Measurements from ENCODE around the gene KIF19. TPM values are rescaled to one million over a fixed set of nuclear protein-coding genes. Genes with fewer than 3 reads are reported as not detected.
A peak's percentile ranks its signal among the peaks of the same experiment; 100 is the strongest.

The KIF19 gene
- polyA plus RNA-seq, 1 experiment = not detected

- CTCF ChIA-PET = interaction anchor here (1.4 to 1.8 kb wide), 2 partner anchors 11 to 100 kb away, joined by 3 to 8 read pairs; partner anchors contain the start of gene GPR142
- no peak for DNase-seq (ENCODE audit: low read depth)
- TF ChIP-seq, protein P1, sequence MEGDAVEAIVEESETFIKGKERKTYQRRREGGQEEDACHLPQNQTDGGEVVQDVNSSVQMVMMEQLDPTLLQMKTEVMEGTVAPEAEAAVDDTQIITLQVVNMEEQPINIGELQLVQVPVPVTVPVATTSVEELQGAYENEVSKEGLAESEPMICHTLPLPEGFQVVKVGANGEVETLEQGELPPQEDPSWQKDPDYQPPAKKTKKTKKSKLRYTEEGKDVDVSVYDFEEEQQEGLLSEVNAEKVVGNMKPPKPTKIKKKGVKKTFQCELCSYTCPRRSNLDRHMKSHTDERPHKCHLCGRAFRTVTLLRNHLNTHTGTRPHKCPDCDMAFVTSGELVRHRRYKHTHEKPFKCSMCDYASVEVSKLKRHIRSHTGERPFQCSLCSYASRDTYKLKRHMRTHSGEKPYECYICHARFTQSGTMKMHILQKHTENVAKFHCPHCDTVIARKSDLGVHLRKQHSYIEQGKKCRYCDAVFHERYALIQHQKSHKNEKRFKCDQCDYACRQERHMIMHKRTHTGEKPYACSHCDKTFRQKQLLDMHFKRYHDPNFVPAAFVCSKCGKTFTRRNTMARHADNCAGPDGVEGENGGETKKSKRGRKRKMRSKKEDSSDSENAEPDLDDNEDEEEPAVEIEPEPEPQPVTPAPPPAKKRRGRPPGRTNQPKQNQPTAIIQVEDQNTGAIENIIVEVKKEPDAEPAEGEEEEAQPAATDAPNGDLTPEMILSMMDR (IDR thresholded peaks at IDR 0.05; ENCODE audit: insufficient read depth, low read depth, low read length) = no peak
- H3K27me3 ChIP-seq (ENCODE audit: control insufficient read depth, insufficient read depth, low read length) = peaks cover 6% of the 10 kb centered on the region
- POLR2A ChIA-PET = no interaction called here
- no peaks in the 10 kb centered on the region for H3K36me3 ChIP-seq (ENCODE audit: control insufficient read depth, insufficient read depth, low read length)
- no peak overlapping the region for H3K4me3 ChIP-seq (ENCODE audit: low read depth, low read length)
Measured at GRCh38 chr17:74357466-74357809, 31.4 kb downstream of the KIF19 start.

GRCh38 chr17:74358697-74359096 is 32.7 kb downstream of the KIF19 start:
- DNase-seq (ENCODE audit: low read depth) = no peak
- Histone ChIP-seq H3K27me3 (ENCODE audit: control insufficient read depth, insufficient read depth, low read length) (peaks cover 6% of the 10 kb centered on the region), H3K4me3 (ENCODE audit: low read depth, low read length) (no peak overlapping the region), H3K36me3 (ENCODE audit: control insufficient read depth, insufficient read depth, low read length) (no peaks in the 10 kb centered on the region)
- ChIA-PET CTCF (interaction anchor here (1.6 kb wide), 1 partner anchor 9 kb away, joined by 8 read pairs; the partner anchor contains the start of gene GPR142), POLR2A (no interaction called here)
- TF ChIP-seq, protein P1 (IDR thresholded peaks at IDR 0.05; ENCODE audit: insufficient read depth, low read depth, low read length) = no peak

DNA sequence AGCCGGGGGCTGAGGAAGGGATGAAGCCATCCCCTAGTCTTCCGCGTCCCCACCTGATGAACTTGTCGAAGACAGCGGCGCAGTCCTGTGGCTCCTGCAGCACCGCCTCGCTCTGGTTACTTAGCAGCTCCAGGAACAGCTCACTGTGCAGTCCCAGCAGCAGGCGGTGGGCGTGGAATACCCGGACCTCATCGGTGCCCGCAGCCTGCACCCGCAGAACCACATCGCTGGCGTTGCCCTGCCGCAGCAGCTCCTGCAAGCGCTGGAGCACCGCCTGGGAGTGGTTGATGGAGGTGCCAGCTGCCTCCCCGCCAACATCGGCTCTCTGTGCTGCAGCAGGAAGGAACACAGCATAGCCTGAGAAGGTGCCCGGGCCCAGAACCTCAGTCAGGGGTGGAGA is 33.9 kb downstream of the KIF19 start:
- ChIA-PET POLR2A (no interaction called here), CTCF (interaction anchor here (1.6 kb wide), 1 partner anchor 8 kb away, joined by 8 read pairs; the partner anchor contains the start of gene GPR142)
- DNase-seq (ENCODE audit: low read depth) = no peak
- Histone ChIP-seq H3K36me3 (ENCODE audit: control insufficient read depth, insufficient read depth, low read length) (no peaks in the 10 kb centered on the region), H3K27me3 (ENCODE audit: control insufficient read depth, insufficient read depth, low read length) (peaks cover 6% of the 10 kb centered on the region), H3K4me3 (ENCODE audit: low read depth, low read length) (no peak overlapping the region)
- TF ChIP-seq, protein P1 (IDR thresholded peaks at IDR 0.05; ENCODE audit: insufficient read depth, low read depth, low read length) = no peak

GRCh38 chr17:74360899-74361229 is 34.8 kb downstream of the KIF19 start:
- POLR2A ChIA-PET = no interaction called here
- CTCF ChIA-PET = interaction anchor here (0.7 to 2.4 kb wide), 4 partner anchors 16 to 150 kb away, joined by 3 to 8 read pairs (median 5); no protein-coding TSS in a partner anchor

GRCh38 chr17:74361230-74362068 is 35.4 kb downstream of the KIF19 start, which contains the start of gene BTBD17:
Gene BTBD17 (minus strand): TSS chr17:74361868. CDS start chr17:74361819, 49 bp downstream.
- ChIA-PET CTCF (interaction anchor here (0.6 to 2.4 kb wide), 6 partner anchors 15 to 246 kb away, joined by 3 to 8 read pairs (median 3); partner anchors contain the start of gene TTYH2), POLR2A (no interaction called here)
- peaks cover 5% of the 10 kb centered on the region for H3K27me3 ChIP-seq (ENCODE audit: control insufficient read depth, insufficient read depth, low read length)
- no peaks in the 10 kb centered on the region for H3K36me3 ChIP-seq (ENCODE audit: control insufficient read depth, insufficient read depth, low read length)
- TF ChIP-seq, protein P1 (IDR thresholded peaks at IDR 0.05; ENCODE audit: insufficient read depth, low read depth, low read length) = peak; percentile 56
- no peak within 1 kb of the TSS for H3K4me3 ChIP-seq (ENCODE audit: low read depth, low read length)
- no peak for DNase-seq (ENCODE audit: low read depth)

More at GRCh38 chr17:74360899-74361229, 34.8 kb downstream of the KIF19 start:
- no peak for DNase-seq (ENCODE audit: low read depth)
- Histone ChIP-seq H3K27me3 (ENCODE audit: control insufficient read depth, insufficient read depth, low read length) (peaks cover 6% of the 10 kb centered on the region), H3K36me3 (ENCODE audit: control insufficient read depth, insufficient read depth, low read length) (no peaks in the 10 kb centered on the region), H3K4me3 (ENCODE audit: low read depth, low read length) (no peak overlapping the region)
- TF ChIP-seq, protein P1 (IDR thresholded peaks at IDR 0.05; ENCODE audit: insufficient read depth, low read depth, low read length) = no peak
